ENCODE results near the gene RAD51B. TPM values are rescaled to one million over a fixed set of nuclear protein-coding genes. Genes with fewer than 3 reads are reported as not detected.

RAD51B gene
- polyA plus RNA-seq, 1 experiment: 6.6 TPM

DNA sequence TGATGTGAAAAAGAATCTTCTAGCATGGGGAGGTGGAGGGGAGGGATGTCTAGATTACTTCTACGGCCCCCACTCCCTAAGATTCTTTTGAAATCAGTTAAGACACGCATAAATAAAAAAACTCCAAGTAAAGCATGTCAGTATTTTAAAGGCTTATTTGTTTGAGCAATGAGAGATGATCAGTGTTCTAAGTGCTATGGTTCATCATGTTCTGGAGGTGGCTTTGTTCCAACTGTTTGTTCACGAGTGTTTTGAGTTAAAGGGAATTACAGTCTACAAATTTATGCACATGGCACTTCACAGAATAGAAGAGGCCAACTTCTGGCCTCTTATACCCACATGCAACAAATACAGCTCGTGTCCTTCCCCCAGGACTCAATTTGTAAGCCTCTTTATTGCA lies 394.9 kb downstream of the RAD51B start:
- POLR2A ChIA-PET: no interaction called here

DNA sequence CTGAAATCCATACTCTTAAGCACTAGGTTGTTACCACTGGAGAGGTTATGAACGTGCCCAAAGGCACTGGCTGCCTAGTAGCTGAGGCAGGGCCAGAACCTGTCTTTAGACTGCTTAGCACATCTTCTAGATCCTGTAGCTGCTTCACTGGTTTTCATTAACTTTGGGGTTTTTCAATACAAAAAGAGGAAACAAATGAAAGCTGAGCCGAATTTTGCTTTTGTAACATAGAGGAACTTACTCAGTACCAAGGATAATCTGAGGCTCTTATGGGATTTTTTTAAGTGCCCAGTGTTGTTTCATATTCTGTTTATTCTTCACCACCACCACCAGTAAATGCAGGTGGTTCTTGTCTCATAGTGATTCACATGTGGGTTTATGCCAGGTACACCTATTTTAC lies 396.1 kb downstream of the RAD51B start:
- Histone ChIP-seq H3K4me3 (ENCODE audit: low read depth, low read length) (no peak overlapping the region), H3K9me3 (ENCODE audit: control insufficient read depth, insufficient read depth, low read length) (no peaks in the 10 kb centered on the region), H3K27me3 (ENCODE audit: control insufficient read depth, insufficient read depth, low read length) (no peaks in the 10 kb centered on the region), H3K27ac (ENCODE audit: low read depth, low read length) (no peak overlapping the region)
- no peak for DNase-seq (ENCODE audit: low read depth, low spot score)
- POLR2A ChIA-PET: no interaction called here
- CTCF ChIA-PET: interaction anchor here (0.8 kb wide), 1 partner anchor 271 kb away, joined by 5 read pairs; no protein-coding TSS in a partner anchor
- TF ChIP-seq, protein P1, sequence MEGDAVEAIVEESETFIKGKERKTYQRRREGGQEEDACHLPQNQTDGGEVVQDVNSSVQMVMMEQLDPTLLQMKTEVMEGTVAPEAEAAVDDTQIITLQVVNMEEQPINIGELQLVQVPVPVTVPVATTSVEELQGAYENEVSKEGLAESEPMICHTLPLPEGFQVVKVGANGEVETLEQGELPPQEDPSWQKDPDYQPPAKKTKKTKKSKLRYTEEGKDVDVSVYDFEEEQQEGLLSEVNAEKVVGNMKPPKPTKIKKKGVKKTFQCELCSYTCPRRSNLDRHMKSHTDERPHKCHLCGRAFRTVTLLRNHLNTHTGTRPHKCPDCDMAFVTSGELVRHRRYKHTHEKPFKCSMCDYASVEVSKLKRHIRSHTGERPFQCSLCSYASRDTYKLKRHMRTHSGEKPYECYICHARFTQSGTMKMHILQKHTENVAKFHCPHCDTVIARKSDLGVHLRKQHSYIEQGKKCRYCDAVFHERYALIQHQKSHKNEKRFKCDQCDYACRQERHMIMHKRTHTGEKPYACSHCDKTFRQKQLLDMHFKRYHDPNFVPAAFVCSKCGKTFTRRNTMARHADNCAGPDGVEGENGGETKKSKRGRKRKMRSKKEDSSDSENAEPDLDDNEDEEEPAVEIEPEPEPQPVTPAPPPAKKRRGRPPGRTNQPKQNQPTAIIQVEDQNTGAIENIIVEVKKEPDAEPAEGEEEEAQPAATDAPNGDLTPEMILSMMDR (IDR thresholded peaks at IDR 0.05; ENCODE audit: low read depth, low read length): no peak

More for the DNA sequence above, 394.9 kb downstream of the RAD51B start:
- H3K4me3 ChIP-seq (ENCODE audit: low read depth, low read length): no peak overlapping the region
- CTCF ChIA-PET: no interaction called here
- no peaks in the 10 kb centered on the region for H3K9me3 ChIP-seq (ENCODE audit: control insufficient read depth, insufficient read depth, low read length)
- H3K27ac ChIP-seq (ENCODE audit: low read depth, low read length): no peak overlapping the region
- DNase-seq (ENCODE audit: low read depth, low spot score): no peak
- H3K27me3 ChIP-seq (ENCODE audit: control insufficient read depth, insufficient read depth, low read length): no peaks in the 10 kb centered on the region
- TF ChIP-seq, protein P1 (IDR thresholded peaks at IDR 0.05; ENCODE audit: low read depth, low read length): no peak

- DNase-seq (ENCODE audit: low read depth, low spot score): no peak
- CTCF ChIA-PET: interaction anchor here (0.8 kb wide), 1 partner anchor 272 kb away, joined by 5 read pairs; no protein-coding TSS in a partner anchor
- H3K27ac ChIP-seq (ENCODE audit: low read depth, low read length): no peak overlapping the region
- TF ChIP-seq, protein P1 (IDR thresholded peaks at IDR 0.05; ENCODE audit: low read depth, low read length): no peak
- H3K27me3 ChIP-seq (ENCODE audit: control insufficient read depth, insufficient read depth, low read length): no peaks in the 10 kb centered on the region
- POLR2A ChIA-PET: no interaction called here
- H3K9me3 ChIP-seq (ENCODE audit: control insufficient read depth, insufficient read depth, low read length): no peaks in the 10 kb centered on the region
- H3K4me3 ChIP-seq (ENCODE audit: low read depth, low read length): no peak overlapping the region
Observed at GRCh38 chr14:68216079-68216478, 396.5 kb downstream of the RAD51B start.

DNA sequence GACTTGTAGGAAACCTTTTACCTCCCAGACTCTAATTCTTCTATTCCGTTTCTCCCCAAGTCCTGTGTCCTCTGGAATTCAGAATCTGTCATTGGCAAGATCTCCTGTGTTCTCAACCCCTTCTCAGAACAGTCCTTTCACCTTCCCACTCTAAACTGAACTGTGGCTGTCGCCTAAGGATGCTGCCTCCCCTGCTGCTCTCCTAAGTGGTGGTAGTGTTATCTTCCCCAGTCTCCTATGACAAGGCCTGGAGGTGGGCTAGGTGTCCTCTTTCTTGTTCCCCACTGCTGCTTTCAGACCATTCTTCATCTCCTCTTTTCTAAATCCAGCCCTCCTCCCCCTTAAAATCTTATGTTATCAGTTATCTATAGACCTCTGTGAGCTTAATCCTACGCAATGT lies 397.4 kb downstream of the RAD51B start:
- ChIA-PET POLR2A (no interaction called here), CTCF (no interaction called here)

GRCh38 chr14:68217791-68218340 lies 398.3 kb downstream of the RAD51B start:
- CTCF ChIA-PET: no interaction called here
- Histone ChIP-seq H3K27me3 (ENCODE audit: control insufficient read depth, insufficient read depth, low read length) (no peaks in the 10 kb centered on the region), H3K4me3 (ENCODE audit: low read depth, low read length) (no peak overlapping the region), H3K9me3 (ENCODE audit: control insufficient read depth, insufficient read depth, low read length) (no peaks in the 10 kb centered on the region), H3K27ac (ENCODE audit: low read depth, low read length) (no peak overlapping the region)
- POLR2A ChIA-PET: no interaction called here
- TF ChIP-seq, protein P1 (IDR thresholded peaks at IDR 0.05; ENCODE audit: low read depth, low read length): no peak
- DNase-seq (ENCODE audit: low read depth, low spot score): no peak

More for the DNA sequence above, 397.4 kb downstream of the RAD51B start:
- no peak overlapping the region for H3K4me3 ChIP-seq (ENCODE audit: low read depth, low read length)
- no peak for DNase-seq (ENCODE audit: low read depth, low spot score)
- TF ChIP-seq, protein P1 (IDR thresholded peaks at IDR 0.05; ENCODE audit: low read depth, low read length): no peak
- no peaks in the 10 kb centered on the region for H3K27me3 ChIP-seq (ENCODE audit: control insufficient read depth, insufficient read depth, low read length)
- H3K9me3 ChIP-seq (ENCODE audit: control insufficient read depth, insufficient read depth, low read length): no peaks in the 10 kb centered on the region
- no peak overlapping the region for H3K27ac ChIP-seq (ENCODE audit: low read depth, low read length)

All from AG04450 (cell line).